ENCODE data around the gene BRINP1. TPM values are rescaled to one million over a fixed set of nuclear protein-coding genes. Genes with fewer than 3 reads are reported as not detected.

BRINP1 gene
- total RNA-seq, 1 donor from 2014 or later, result 11.4 TPM

- no peak for DNase-seq (ENCODE audit: extremely low spot score, unreplicated experiment)
- no peak overlapping the region for H3K27ac Mint-ChIP-seq
- peaks cover 7% of the 10 kb centered on the region for H3K27me3 Mint-ChIP-seq
- H3K36me3 Mint-ChIP-seq, result peaks cover 5% of the 10 kb centered on the region
- no peaks in the 10 kb centered on the region for H3K9me3 Mint-ChIP-seq
- no peak overlapping the region for H3K4me3 Mint-ChIP-seq
- H3K4me1 Mint-ChIP-seq (ENCODE audit: unreplicated experiment), result peaks cover 33% of the 10 kb centered on the region
- TF ChIP-seq, protein P1, sequence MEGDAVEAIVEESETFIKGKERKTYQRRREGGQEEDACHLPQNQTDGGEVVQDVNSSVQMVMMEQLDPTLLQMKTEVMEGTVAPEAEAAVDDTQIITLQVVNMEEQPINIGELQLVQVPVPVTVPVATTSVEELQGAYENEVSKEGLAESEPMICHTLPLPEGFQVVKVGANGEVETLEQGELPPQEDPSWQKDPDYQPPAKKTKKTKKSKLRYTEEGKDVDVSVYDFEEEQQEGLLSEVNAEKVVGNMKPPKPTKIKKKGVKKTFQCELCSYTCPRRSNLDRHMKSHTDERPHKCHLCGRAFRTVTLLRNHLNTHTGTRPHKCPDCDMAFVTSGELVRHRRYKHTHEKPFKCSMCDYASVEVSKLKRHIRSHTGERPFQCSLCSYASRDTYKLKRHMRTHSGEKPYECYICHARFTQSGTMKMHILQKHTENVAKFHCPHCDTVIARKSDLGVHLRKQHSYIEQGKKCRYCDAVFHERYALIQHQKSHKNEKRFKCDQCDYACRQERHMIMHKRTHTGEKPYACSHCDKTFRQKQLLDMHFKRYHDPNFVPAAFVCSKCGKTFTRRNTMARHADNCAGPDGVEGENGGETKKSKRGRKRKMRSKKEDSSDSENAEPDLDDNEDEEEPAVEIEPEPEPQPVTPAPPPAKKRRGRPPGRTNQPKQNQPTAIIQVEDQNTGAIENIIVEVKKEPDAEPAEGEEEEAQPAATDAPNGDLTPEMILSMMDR (conservative IDR thresholded peaks at IDR 0.05), result no peak
These were observed 30.2 kb downstream of the BRINP1 start for GRCh38 chr9:119339056-119339455.

- Mint-ChIP-seq H3K9me3 (no peaks in the 10 kb centered on the region), H3K36me3 (peaks cover 5% of the 10 kb centered on the region), H3K27ac (no peak overlapping the region), H3K27me3 (peaks cover 7% of the 10 kb centered on the region), H3K4me3 (no peak overlapping the region), H3K4me1 (ENCODE audit: unreplicated experiment) (peaks cover 32% of the 10 kb centered on the region)
- TF ChIP-seq, protein P1 (conservative IDR thresholded peaks at IDR 0.05), result no peak
- no peak for DNase-seq (ENCODE audit: extremely low spot score, unreplicated experiment)
These were observed 31.7 kb downstream of the BRINP1 start for GRCh38 chr9:119337573-119337972.

GRCh38 chr9:119334745-119335144 is 34.5 kb downstream of the BRINP1 start:
- Mint-ChIP-seq H3K4me3 (peak overlapping the region; percentile 30), H3K36me3 (peaks cover 10% of the 10 kb centered on the region), H3K27ac (no peak overlapping the region), H3K4me1 (ENCODE audit: unreplicated experiment) (peaks cover 32% of the 10 kb centered on the region), H3K27me3 (peaks cover 7% of the 10 kb centered on the region), H3K9me3 (peaks cover 5% of the 10 kb centered on the region)
- TF ChIP-seq, protein P1 (conservative IDR thresholded peaks at IDR 0.05), result no peak
- DNase-seq (ENCODE audit: extremely low spot score, unreplicated experiment), result no peak

DNA sequence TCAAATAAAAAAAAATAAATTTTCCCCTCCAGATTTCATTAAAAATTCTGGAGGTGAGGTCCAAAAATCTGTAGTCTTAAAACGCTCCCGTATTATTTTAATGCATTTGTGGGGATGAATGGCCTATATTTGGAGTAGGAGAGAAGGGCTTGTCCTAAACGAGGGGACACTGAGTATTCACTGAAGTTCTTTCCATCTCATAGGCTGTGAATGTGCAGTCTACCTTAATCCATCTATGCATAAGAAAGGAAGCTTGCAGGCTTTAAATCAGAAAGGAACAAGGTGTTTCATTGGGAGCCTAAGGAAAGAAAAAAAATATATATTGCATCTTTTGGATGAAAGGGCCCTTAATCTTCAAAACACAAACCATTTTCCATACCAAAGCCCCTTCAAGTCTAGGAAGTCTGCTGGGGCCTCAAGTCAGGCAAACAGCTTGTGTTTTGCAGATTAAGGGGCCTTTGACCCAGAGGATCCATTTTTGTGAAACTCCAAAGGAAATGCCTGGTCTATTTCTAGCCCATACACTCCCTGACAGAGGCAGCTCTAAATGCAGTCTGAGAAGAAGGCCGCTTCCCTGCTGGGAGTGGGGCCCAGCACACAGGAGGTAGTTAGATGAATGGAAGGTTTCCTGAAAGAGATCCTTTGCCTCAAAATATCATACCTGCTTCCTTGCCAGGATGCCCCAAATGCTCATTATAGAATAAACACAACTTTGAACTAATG is 35.6 kb downstream of the BRINP1 start:
- TF ChIP-seq, protein P1 (conservative IDR thresholded peaks at IDR 0.05), result no peak
- no peak overlapping the region for H3K4me3 Mint-ChIP-seq
- H3K36me3 Mint-ChIP-seq, result peaks cover 11% of the 10 kb centered on the region
- peaks cover 7% of the 10 kb centered on the region for H3K27me3 Mint-ChIP-seq
- H3K9me3 Mint-ChIP-seq, result peaks cover 6% of the 10 kb centered on the region
- H3K27ac Mint-ChIP-seq, result no peak overlapping the region
- DNase-seq (ENCODE audit: extremely low spot score, unreplicated experiment), result no peak
- peaks cover 32% of the 10 kb centered on the region for H3K4me1 Mint-ChIP-seq (ENCODE audit: unreplicated experiment)

DNA sequence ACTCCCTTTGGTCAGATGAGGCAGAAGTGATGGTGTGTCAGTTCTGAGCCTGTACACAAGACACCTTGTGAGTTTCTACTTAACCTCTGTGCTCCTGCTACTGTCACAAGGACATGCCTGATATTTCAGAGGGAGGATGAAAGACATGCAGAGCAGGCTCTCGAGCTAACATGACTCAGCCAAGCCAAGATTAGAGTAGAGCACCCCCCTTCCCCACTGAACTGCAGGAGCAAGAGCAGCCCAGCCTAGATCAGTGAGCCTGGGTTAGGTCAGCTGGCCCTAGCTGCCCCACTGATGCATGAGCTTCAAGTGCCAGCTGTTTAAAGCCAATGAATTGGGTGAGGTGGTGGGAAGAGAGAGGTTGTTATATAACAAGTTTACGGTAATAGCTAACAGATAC is 36.7 kb downstream of the BRINP1 start:
- H3K4me1 Mint-ChIP-seq (ENCODE audit: unreplicated experiment), result peaks cover 30% of the 10 kb centered on the region
- no peak overlapping the region for H3K27ac Mint-ChIP-seq
- H3K4me3 Mint-ChIP-seq, result no peak overlapping the region
- H3K9me3 Mint-ChIP-seq, result peaks cover 18% of the 10 kb centered on the region
- TF ChIP-seq, protein P1 (conservative IDR thresholded peaks at IDR 0.05), result no peak
- H3K27me3 Mint-ChIP-seq, result peaks cover 7% of the 10 kb centered on the region
- peaks cover 19% of the 10 kb centered on the region for H3K36me3 Mint-ChIP-seq
- DNase-seq (ENCODE audit: extremely low spot score, unreplicated experiment), result no peak

Measured in type B pancreatic cell (in vitro differentiated cells).